CD4-positive, alpha-beta memory T cell (primary cell): ENCODE measurements around the gene CELF1. TPM values are rescaled to one million over a fixed set of nuclear protein-coding genes. Genes with fewer than 3 reads are reported as not detected.

ENCODE experiments used
- CTCF ChIA-PET: fragments of 350-600 bp; sonication (Branson Sonifier 250); formaldehyde crosslinking; loops from one replicate; lab custom pipeline; 2021; ENCODE audit warnings: inconsistent platforms; ENCODE audit not compliant: partially characterized antibody; lab: Charles Lee
- POLR2A ChIA-PET: fragments of 350-600 bp; sonication (Branson Sonifier 250); formaldehyde crosslinking; loops from one replicate; lab custom pipeline; 2021; ENCODE audit not compliant: partially characterized antibody; lab: Charles Lee
- DNase-seq, 5 donors: peaks; one replicate each; pipeline versions ENCODE4 v3.0.0 to v3.0.0-alpha.2; 2020 to 2022; ENCODE audit warnings: mixed read lengths in 1 of 5
- H3K27ac ChIP-seq: one replicate; pipeline ENCODE4 v1.7.0; 2013; ENCODE audit warnings: low read depth, low read length
- H3K27me3 ChIP-seq: 2 replicates; pipeline ENCODE4 v1.7.0; 2013; ENCODE audit warnings: mild to moderate bottlenecking, low read length, moderate library complexity; ENCODE audit not compliant: insufficient read depth
- H3K36me3 ChIP-seq: 2 replicates; pipeline ENCODE4 v1.7.0; 2013; ENCODE audit warnings: mild to moderate bottlenecking, low read length, moderate library complexity; ENCODE audit not compliant: insufficient read depth
- H3K4me1 ChIP-seq: 2 replicates; pipeline ENCODE4 v1.7.0; 2013; ENCODE audit warnings: mild to moderate bottlenecking, low read length, moderate library complexity; ENCODE audit not compliant: insufficient read depth
- H3K4me3 ChIP-seq, 2 donors: one replicate each; pipeline ENCODE4 v1.7.0; 2013; ENCODE audit warnings: low read length in 2 of 2, mild to moderate bottlenecking in 1 of 2
- H3K9me3 ChIP-seq, 2 donors: one replicate each; pipeline ENCODE4 v1.7.0; 2013; ENCODE audit warnings: low read length in 2 of 2, control low read depth in 1 of 2; ENCODE audit not compliant: control insufficient read depth in 1 of 2
- H3K27ac Mint-ChIP-seq, 7 donors: one replicate each; pipeline ENCODE4 v1.8.0; 2020 to 2021; ENCODE audit warnings: mixed read lengths in 7 of 7, mild to moderate bottlenecking in 6 of 7, inconsistent platforms in 3 of 7, moderate library complexity in 3 of 7
- H3K27me3 Mint-ChIP-seq, 2 donors: one replicate each; pipeline ENCODE4 v1.8.0; 2020 to 2021; ENCODE audit warnings: mixed read lengths in 2 of 2
- H3K36me3 Mint-ChIP-seq, 2 donors: one replicate each; pipeline ENCODE4 v1.8.0; 2020 to 2021; ENCODE audit warnings: mixed read lengths in 2 of 2, inconsistent platforms in 1 of 2, mild to moderate bottlenecking in 1 of 2
- H3K4me1 Mint-ChIP-seq, 4 donors: one replicate each; pipeline ENCODE4 v1.8.0; 2020 to 2021; ENCODE audit warnings: mixed read lengths in 4 of 4, mild to moderate bottlenecking in 1 of 4
- H3K4me3 Mint-ChIP-seq, 8 donors: one replicate each; pipeline ENCODE4 v1.8.0; 2020 to 2021; ENCODE audit warnings: mixed read lengths in 8 of 8, mild to moderate bottlenecking in 7 of 8, moderate library complexity in 6 of 8, inconsistent platforms in 3 of 8
- H3K9me3 Mint-ChIP-seq, 8 donors: one replicate each; pipeline ENCODE4 v1.8.0; 2020 to 2021; ENCODE audit warnings: mixed read lengths in 8 of 8, mild to moderate bottlenecking in 5 of 8, inconsistent platforms in 3 of 8, moderate library complexity in 1 of 8
- intact Hi-C: fragments of 100-400 bp; cut with micrococcal nuclease; formaldehyde crosslinking; loops from one replicate; pipeline ENCODE4 v1.15.1; 2023
- polyA plus RNA-seq, 2 donors: library from polyadenylated mRNA; unstranded; fragments of 300-500 nt; fragmentation: Illumina TruSeq; gene quantifications; one replicate each; pipeline ENCODE4 v1.2.3, GENCODE V29; 2021
- total RNA-seq, 2 experiments: library from RNA; stranded (reverse); gene quantifications; one replicate each; pipeline ENCODE4 v1.2.3, GENCODE V29; 2021

The CELF1 gene
- total and polyA plus RNA-seq, 4 experiments from 2014 or later = 45.6 to 149 (median 110) TPM

GRCh38 chr11:47592970-47593369, 40.0 kb upstream of the CELF1 start:
- no peaks in the 10 kb centered on the region for H3K36me3 ChIP-seq
- no peak for DNase-seq
- H3K9me3 Mint-ChIP-seq = no peaks in the 10 kb centered on the region
- no peak overlapping the region for H3K27ac Mint-ChIP-seq
- intact Hi-C loops = no loop called here
- H3K27me3 ChIP-seq = peaks cover 25% of the 10 kb centered on the region
- no peaks in the 10 kb centered on the region for H3K9me3 ChIP-seq
- no peak overlapping the region for H3K4me3 Mint-ChIP-seq
- no peak overlapping the region for H3K27ac ChIP-seq
- H3K36me3 Mint-ChIP-seq = no peaks in the 10 kb centered on the region
- H3K27me3 Mint-ChIP-seq = peaks cover 16 to 28% of the 10 kb centered on the region in 2 donors
- CTCF ChIA-PET = no interaction called here
- peaks cover 0 to 7% (median under 1%) of the 10 kb centered on the region in 4 donors for H3K4me1 Mint-ChIP-seq
- peaks cover 5% of the 10 kb centered on the region for H3K4me1 ChIP-seq
- H3K4me3 ChIP-seq = no peak overlapping the region
- POLR2A ChIA-PET = interaction anchor here (1.6 kb wide), 1 partner anchor 14 kb away, joined by 4 read pairs; the partner anchor contains the start of gene NDUFS3

- Mint-ChIP-seq H3K9me3 (no peaks in the 10 kb centered on the region), H3K27me3 (peaks cover 16 to 28% of the 10 kb centered on the region in 2 donors), H3K4me3 (no peak overlapping the region), H3K27ac (no peak overlapping the region), H3K4me1 (peaks cover 0 to 9% (median 2%) of the 10 kb centered on the region in 4 donors), H3K36me3 (no peaks in the 10 kb centered on the region)
- Histone ChIP-seq H3K9me3 (no peaks in the 10 kb centered on the region), H3K36me3 (no peaks in the 10 kb centered on the region), H3K27ac (no peak overlapping the region), H3K4me3 (no peak overlapping the region), H3K27me3 (peaks cover 25% of the 10 kb centered on the region), H3K4me1 (peaks cover 5% of the 10 kb centered on the region)
- DNase-seq = no peak
- CTCF ChIA-PET = no interaction called here
- POLR2A ChIA-PET = interaction anchor here (1.6 kb wide), 1 partner anchor 13 kb away, joined by 4 read pairs; the partner anchor contains the start of gene NDUFS3
- intact Hi-C loops = no loop called here
These were observed 39.3 kb upstream of the CELF1 start for GRCh38 chr11:47592251-47592650.

GRCh38 chr11:47591764-47592163, 38.8 kb upstream of the CELF1 start:
- no peaks in the 10 kb centered on the region for H3K36me3 Mint-ChIP-seq
- Histone ChIP-seq H3K27ac (no peak overlapping the region), H3K9me3 (no peaks in the 10 kb centered on the region), H3K4me3 (no peak overlapping the region), H3K4me1 (peaks cover 5% of the 10 kb centered on the region), H3K36me3 (no peaks in the 10 kb centered on the region), H3K27me3 (peaks cover 25% of the 10 kb centered on the region)
- H3K4me1 Mint-ChIP-seq = peaks cover 0 to 10% (median 2%) of the 10 kb centered on the region in 4 donors
- H3K4me3 Mint-ChIP-seq = no peak overlapping the region
- no peaks in the 10 kb centered on the region for H3K9me3 Mint-ChIP-seq
- intact Hi-C loops = no loop called here
- ChIA-PET CTCF (no interaction called here), POLR2A (interaction anchor here (1.6 kb wide), 1 partner anchor 12 kb away, joined by 4 read pairs; the partner anchor contains the start of gene NDUFS3)
- H3K27ac Mint-ChIP-seq = no peak overlapping the region
- DNase-seq = no peak
- peaks cover 16 to 28% of the 10 kb centered on the region in 2 donors for H3K27me3 Mint-ChIP-seq

- peaks cover 12 to 22% of the 10 kb centered on the region in 2 donors for H3K27me3 Mint-ChIP-seq
- intact Hi-C loops = no loop called here
- ChIA-PET CTCF (no interaction called here), POLR2A (no interaction called here)
- Histone ChIP-seq H3K36me3 (no peaks in the 10 kb centered on the region), H3K9me3 (no peaks in the 10 kb centered on the region), H3K27me3 (peaks cover 25% of the 10 kb centered on the region), H3K4me3 (no peak overlapping the region), H3K27ac (no peak overlapping the region), H3K4me1 (peaks cover 5% of the 10 kb centered on the region)
- no peaks in the 10 kb centered on the region for H3K9me3 Mint-ChIP-seq
- no peak overlapping the region for H3K4me3 Mint-ChIP-seq
- H3K27ac Mint-ChIP-seq = no peak overlapping the region
- H3K4me1 Mint-ChIP-seq = peaks cover 0 to 10% (median 2%) of the 10 kb centered on the region in 4 donors
- peaks cover 0 to 4% of the 10 kb centered on the region in 2 donors for H3K36me3 Mint-ChIP-seq
- DNase-seq = no peak
These were observed 37.3 kb upstream of the CELF1 start for GRCh38 chr11:47589977-47590861.

GRCh38 chr11:47589584-47589976, 36.6 kb upstream of the CELF1 start:
- H3K27ac Mint-ChIP-seq = no peak overlapping the region
- H3K36me3 ChIP-seq = no peaks in the 10 kb centered on the region
- POLR2A ChIA-PET = no interaction called here

GRCh38 chr11:47589118-47589517, 36.2 kb upstream of the CELF1 start:
- intact Hi-C loops = no loop called here
- POLR2A ChIA-PET = no interaction called here

More at GRCh38 chr11:47589584-47589976, 36.6 kb upstream of the CELF1 start:
- intact Hi-C loops = no loop called here
- peaks cover 0 to 10% (median 2%) of the 10 kb centered on the region in 4 donors for H3K4me1 Mint-ChIP-seq
- no peak overlapping the region for H3K4me3 Mint-ChIP-seq
- no peak overlapping the region for H3K27ac ChIP-seq
- no peaks in the 10 kb centered on the region for H3K9me3 Mint-ChIP-seq
- H3K27me3 Mint-ChIP-seq = peaks cover 9 to 15% of the 10 kb centered on the region in 2 donors
- peaks cover 21% of the 10 kb centered on the region for H3K27me3 ChIP-seq
- DNase-seq = no peak
- CTCF ChIA-PET = no interaction called here
- H3K4me3 ChIP-seq = no peak overlapping the region
- no peaks in the 10 kb centered on the region for H3K9me3 ChIP-seq
- peaks cover 0 to 8% of the 10 kb centered on the region in 2 donors for H3K36me3 Mint-ChIP-seq
- peaks cover 5% of the 10 kb centered on the region for H3K4me1 ChIP-seq

GRCh38 chr11:47587723-47588326, 34.9 kb upstream of the CELF1 start:
- ChIA-PET POLR2A (interaction anchor here (2.2 kb wide), 1 partner anchor 9 kb away, joined by 5 read pairs; the partner anchor contains the start of genes KBTBD4 and NDUFS3), CTCF (no interaction called here)
- peaks cover 5% of the 10 kb centered on the region for H3K27me3 ChIP-seq
- DNase-seq = no peak
- intact Hi-C loops = no loop called here
- H3K4me1 ChIP-seq = no peaks in the 10 kb centered on the region
- Mint-ChIP-seq H3K27me3 (peaks cover 0 to 5% of the 10 kb centered on the region in 2 donors), H3K36me3 (peaks cover 14 to 25% of the 10 kb centered on the region in 2 donors), H3K27ac (peak overlapping the region in 1 of 7 donors; percentile 18), H3K4me1 (peaks cover 0 to 4% (median 3%) of the 10 kb centered on the region in 4 donors), H3K4me3 (no peak overlapping the region), H3K9me3 (no peaks in the 10 kb centered on the region)
- no peak overlapping the region for H3K4me3 ChIP-seq
- H3K27ac ChIP-seq = no peak overlapping the region
- no peaks in the 10 kb centered on the region for H3K9me3 ChIP-seq
- peaks cover 16% of the 10 kb centered on the region for H3K36me3 ChIP-seq

More at GRCh38 chr11:47589118-47589517, 36.2 kb upstream of the CELF1 start:
- Mint-ChIP-seq H3K4me3 (no peak overlapping the region), H3K27me3 (peaks cover 7 to 13% of the 10 kb centered on the region in 2 donors), H3K9me3 (no peaks in the 10 kb centered on the region), H3K27ac (peak overlapping the region in 1 of 7 donors; percentile 32), H3K36me3 (peaks cover 4 to 12% of the 10 kb centered on the region in 2 donors), H3K4me1 (peaks cover 0 to 10% (median 2%) of the 10 kb centered on the region in 4 donors)
- no peaks in the 10 kb centered on the region for H3K9me3 ChIP-seq
- H3K27ac ChIP-seq = no peak overlapping the region
- CTCF ChIA-PET = no interaction called here
- peaks cover 5% of the 10 kb centered on the region for H3K4me1 ChIP-seq
- no peak for DNase-seq
- H3K36me3 ChIP-seq = peaks cover 4% of the 10 kb centered on the region
- H3K4me3 ChIP-seq = no peak overlapping the region
- H3K27me3 ChIP-seq = peaks cover 17% of the 10 kb centered on the region
